ENCODE data around the gene L3MBTL2.

GRCh38 chr22:41171996-41172395 lies 33.1 kb upstream of the L3MBTL2 start:
- TF ChIP-seq CTCF (IDR thresholded peaks at IDR 0.05 in 8 of 11, conservative IDR thresholded peaks at IDR 0.05 in 3 of 11) (no peak), POLR2A (IDR thresholded peaks at IDR 0.05) (no peak), POLR2AphosphoS5 (IDR thresholded peaks at IDR 0.05) (no peak)

All from spleen (tissue), 7 donors.